HEK293 (cell line): ENCODE results near the gene CPT1C.

Experiments used
- CTCF ChIA-PET: fragments of 350-600 bp; formaldehyde crosslinking; extraction: SDS; loops from one replicate; lab custom pipeline; 2021; ENCODE audit warnings: antibody characterized with exemption; lab: Yijun Ruan, JAX
- POLR2A ChIA-PET: fragments of 300-600 bp; formaldehyde crosslinking; extraction: SDS; loops from one replicate; lab custom pipeline; 2020; ENCODE audit warnings: antibody characterized with exemption, inconsistent platforms; lab: Yijun Ruan, JAX
- H3K27ac ChIP-seq: fragments of 200-500 bp; sonication (Bioruptor generic); 2 replicates; pipeline ENCODE4 v1.5.1; 2014; ENCODE audit warnings: low read depth, low read length, control low read depth, inconsistent platforms; ENCODE audit errors: extremely low read depth
- H3K36me3 ChIP-seq, 2 experiments: fragments of 200-500 bp in 1 of 2; sonication (Bioruptor generic) in 1 of 2; 1 replicate in 1 of 2; 2 replicates in 1 of 2; pipeline ENCODE4 v1.5.1; 2014 to 2017; ENCODE audit warnings: inconsistent platforms in 2 of 2, low read length in 2 of 2; ENCODE audit not compliant: control insufficient read depth in 2 of 2, insufficient read depth in 1 of 2
- H3K4me1 ChIP-seq: fragments of 200-500 bp; sonication (Bioruptor generic); 2 replicates; pipeline ENCODE4 v1.5.1; 2014; ENCODE audit warnings: mild to moderate bottlenecking, low read length, inconsistent platforms; ENCODE audit not compliant: control insufficient read depth, insufficient read depth
- H3K4me3 ChIP-seq: 2 replicates; pipeline ENCODE4 v1.5.1; 2011; ENCODE audit warnings: low read depth, mild to moderate bottlenecking, control low read depth, low read length, moderate library complexity
- H3K9me3 ChIP-seq: fragments of 200-500 bp; sonication (Bioruptor generic); 2 replicates; pipeline ENCODE4 v1.5.1; 2014; ENCODE audit warnings: low read depth, low read length, inconsistent platforms; ENCODE audit not compliant: control insufficient read depth, insufficient read depth
- OSR2 ChIP-seq: fragments of 450-650 bp; formaldehyde crosslinking; IDR thresholded peaks from 2 replicates; pipeline ENCODE4 v1.5.1; 2016; ENCODE audit warnings: missing biosample characterization, missing genetic modification characterization
- OVOL3 ChIP-seq: fragments of 450-650 bp; formaldehyde crosslinking; IDR thresholded peaks from 2 replicates; pipeline ENCODE4 v1.5.1; 2016; ENCODE audit warnings: missing biosample characterization, missing genetic modification characterization
- PRDM10 ChIP-seq: fragments of 450-650 bp; formaldehyde crosslinking; IDR thresholded peaks from 2 replicates; pipeline ENCODE4 v1.5.1; 2016; ENCODE audit warnings: missing biosample characterization, missing genetic modification characterization
- ZIC2 ChIP-seq: fragments of 450-650 bp; formaldehyde crosslinking; IDR thresholded peaks from 2 replicates; pipeline ENCODE4 v1.5.1; 2016; ENCODE audit warnings: missing biosample characterization, missing genetic modification characterization
- ZNF10 ChIP-seq: fragments of 450-650 bp; formaldehyde crosslinking; IDR thresholded peaks from 2 replicates; pipeline ENCODE4 v1.5.1; 2017; ENCODE audit warnings: missing biosample characterization, missing genetic modification characterization
- ZNF221 ChIP-seq: fragments of 450-650 bp; formaldehyde crosslinking; IDR thresholded peaks from 2 replicates; pipeline ENCODE4 v1.5.1; 2017; ENCODE audit warnings: missing biosample characterization, missing genetic modification characterization, borderline replicate concordance
- ZNF274 ChIP-seq, 2 experiments: fragments of 200-500 bp in 1 of 2; fragments of 450-650 bp in 1 of 2; sonication (Bioruptor generic) in 1 of 2; formaldehyde crosslinking in 1 of 2; IDR thresholded peaks; 2 replicates each; pipeline versions ENCODE4 v1.5.1 to v1.6.1; 2014 to 2016; ENCODE audit warnings: borderline replicate concordance in 1 of 2, inconsistent platforms in 1 of 2, low read length in 1 of 2, missing biosample characterization in 1 of 2, missing genetic modification characterization in 1 of 2
- ZNF404 ChIP-seq: fragments of 450-650 bp; formaldehyde crosslinking; IDR thresholded peaks from 2 replicates; pipeline ENCODE4 v1.5.1; 2017; ENCODE audit warnings: missing biosample characterization, missing genetic modification characterization
- ZNF501 ChIP-seq: fragments of 450-650 bp; formaldehyde crosslinking; IDR thresholded peaks from 2 replicates; pipeline ENCODE4 v1.5.1; 2016; ENCODE audit warnings: missing biosample characterization, missing genetic modification characterization
- ZNF513 ChIP-seq: fragments of 450-650 bp; IDR thresholded peaks from 2 replicates; pipeline ENCODE4 v1.5.1; 2018; ENCODE audit warnings: missing biosample characterization, missing genetic modification characterization
- ZNF596 ChIP-seq: fragments of 450-650 bp; IDR thresholded peaks from 2 replicates; pipeline ENCODE4 v1.5.0; 2018; ENCODE audit warnings: missing biosample characterization, mild to moderate bottlenecking, missing genetic modification characterization, moderate library complexity
- ZNF639 ChIP-seq: fragments of 450-650 bp; formaldehyde crosslinking; IDR thresholded peaks from 2 replicates; pipeline ENCODE4 v1.5.1; 2016; ENCODE audit warnings: missing biosample characterization, missing genetic modification characterization
- TF ChIP-seq, protein P1 (sequence below): fragments of 450-650 bp; formaldehyde crosslinking; IDR thresholded peaks from 2 replicates; pipeline ENCODE4 v1.5.1; 2016; ENCODE audit warnings: missing biosample characterization, missing genetic modification characterization
- TF ChIP-seq, protein P2 (sequence below): fragments of 450-650 bp; formaldehyde crosslinking; conservative IDR thresholded peaks from 2 replicates; pipeline ENCODE4 v1.5.1; 2016; ENCODE audit warnings: low read depth, missing biosample characterization, missing genetic modification characterization

The CPT1C gene

DNA sequence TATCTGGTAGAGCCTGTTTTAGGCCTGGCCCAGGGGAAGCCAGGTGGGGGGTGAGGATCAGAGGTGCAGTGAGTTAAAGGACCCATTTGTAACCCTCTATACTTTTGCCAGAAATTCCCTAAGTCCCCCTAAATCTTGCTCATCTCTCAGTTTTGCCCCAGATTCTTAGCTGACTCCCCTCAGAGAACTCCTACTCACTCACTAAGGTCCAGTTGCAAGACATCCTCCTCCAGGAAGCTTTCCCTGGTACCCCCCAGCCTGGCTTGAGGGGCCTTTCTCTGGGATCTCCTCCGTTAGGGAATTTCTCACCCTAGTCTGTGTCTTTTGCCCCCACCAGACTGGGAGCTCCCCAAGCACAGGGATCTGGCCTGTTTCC lies 70.3 kb downstream of the CPT1C start:
- H3K36me3 ChIP-seq, result no peaks in the 10 kb centered on the region
- ChIA-PET CTCF (interaction anchor here (0.6 kb wide), 1 partner anchor 36 kb away, joined by 3 read pairs; no protein-coding TSS in a partner anchor), POLR2A (no interaction called here)
- no peaks in the 10 kb centered on the region for H3K9me3 ChIP-seq
- H3K4me1 ChIP-seq, result peaks cover 7% of the 10 kb centered on the region
- H3K27ac ChIP-seq, result no peak overlapping the region
- no peak overlapping the region for H3K4me3 ChIP-seq
- TF ChIP-seq ZNF596 (no peak), ZNF221 (no peak), ZNF10 (tag by site-specific recombination) (no peak), ZNF274 (IDR thresholded peaks at IDR 0.05; ENCODE audit: low read length) (no peak), ZNF274 (tag by site-specific recombination; IDR thresholded peaks at IDR 0.05; ENCODE audit: borderline replicate concordance) (peak; percentile 74; the same call in 1 of the 2 replicates)

GRCh38 chr19:49761625-49762311 lies 70.9 kb downstream of the CPT1C start:
- H3K27ac ChIP-seq, result no peak overlapping the region
- CTCF ChIA-PET, result interaction anchor here (0.6 to 1.0 kb wide), 2 partner anchors 10 to 35 kb away, joined by 3 read pairs; no protein-coding TSS in a partner anchor
- peaks cover 7% of the 10 kb centered on the region for H3K4me1 ChIP-seq
- no peaks in the 10 kb centered on the region for H3K9me3 ChIP-seq
- H3K4me3 ChIP-seq, result no peak overlapping the region
- POLR2A ChIA-PET, result no interaction called here
- TF ChIP-seq ZIC2 (tag by site-specific recombination) (peak; percentile 66), ZNF404 (tag by site-specific recombination) (no peak), ZNF501 (tag by site-specific recombination) (no peak), OSR2 (tag by site-specific recombination) (no peak)
- TF ChIP-seq, protein P1, sequence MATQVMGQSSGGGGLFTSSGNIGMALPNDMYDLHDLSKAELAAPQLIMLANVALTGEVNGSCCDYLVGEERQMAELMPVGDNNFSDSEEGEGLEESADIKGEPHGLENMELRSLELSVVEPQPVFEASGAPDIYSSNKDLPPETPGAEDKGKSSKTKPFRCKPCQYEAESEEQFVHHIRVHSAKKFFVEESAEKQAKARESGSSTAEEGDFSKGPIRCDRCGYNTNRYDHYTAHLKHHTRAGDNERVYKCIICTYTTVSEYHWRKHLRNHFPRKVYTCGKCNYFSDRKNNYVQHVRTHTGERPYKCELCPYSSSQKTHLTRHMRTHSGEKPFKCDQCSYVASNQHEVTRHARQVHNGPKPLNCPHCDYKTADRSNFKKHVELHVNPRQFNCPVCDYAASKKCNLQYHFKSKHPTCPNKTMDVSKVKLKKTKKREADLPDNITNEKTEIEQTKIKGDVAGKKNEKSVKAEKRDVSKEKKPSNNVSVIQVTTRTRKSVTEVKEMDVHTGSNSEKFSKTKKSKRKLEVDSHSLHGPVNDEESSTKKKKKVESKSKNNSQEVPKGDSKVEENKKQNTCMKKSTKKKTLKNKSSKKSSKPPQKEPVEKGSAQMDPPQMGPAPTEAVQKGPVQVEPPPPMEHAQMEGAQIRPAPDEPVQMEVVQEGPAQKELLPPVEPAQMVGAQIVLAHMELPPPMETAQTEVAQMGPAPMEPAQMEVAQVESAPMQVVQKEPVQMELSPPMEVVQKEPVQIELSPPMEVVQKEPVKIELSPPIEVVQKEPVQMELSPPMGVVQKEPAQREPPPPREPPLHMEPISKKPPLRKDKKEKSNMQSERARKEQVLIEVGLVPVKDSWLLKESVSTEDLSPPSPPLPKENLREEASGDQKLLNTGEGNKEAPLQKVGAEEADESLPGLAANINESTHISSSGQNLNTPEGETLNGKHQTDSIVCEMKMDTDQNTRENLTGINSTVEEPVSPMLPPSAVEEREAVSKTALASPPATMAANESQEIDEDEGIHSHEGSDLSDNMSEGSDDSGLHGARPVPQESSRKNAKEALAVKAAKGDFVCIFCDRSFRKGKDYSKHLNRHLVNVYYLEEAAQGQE (tag by site-specific recombination), result no peak
- H3K36me3 ChIP-seq, result no peaks in the 10 kb centered on the region

DNA sequence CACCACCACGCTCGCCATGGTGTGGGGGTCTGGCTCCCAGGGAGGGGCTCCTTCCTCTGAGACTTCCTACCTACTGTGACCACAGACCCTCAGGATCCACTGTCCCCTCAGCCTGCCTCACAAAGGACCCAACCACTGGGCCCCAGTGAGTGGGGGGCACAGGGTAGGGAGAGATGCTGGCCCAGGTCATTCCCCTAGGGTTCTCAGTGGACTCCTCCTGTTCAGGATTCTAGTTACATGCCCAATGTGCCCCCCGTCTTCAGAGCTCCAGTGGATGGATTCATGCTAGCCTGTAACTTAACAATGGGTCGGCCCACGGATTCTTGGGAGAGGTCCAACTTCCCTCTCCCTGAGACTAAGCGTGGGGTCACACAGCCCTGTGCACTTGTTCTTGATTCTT lies 72.3 kb downstream of the CPT1C start, which contains the start of gene TSKS:
TSKS (minus strand) TSS at position 77 of the 400 bp plus-strand sequence; CDS start at position 18, 59 bp downstream.
- Histone ChIP-seq H3K4me3 (no peak within 1 kb of the TSS), H3K27ac (no peak within 1 kb of the TSS), H3K9me3 (no peaks in the 10 kb centered on the region), H3K36me3 (no peaks in the 10 kb centered on the region), H3K4me1 (peaks cover 16% of the 10 kb centered on the region)
- POLR2A ChIA-PET, result no interaction called here
- TF ChIP-seq, protein P2, sequence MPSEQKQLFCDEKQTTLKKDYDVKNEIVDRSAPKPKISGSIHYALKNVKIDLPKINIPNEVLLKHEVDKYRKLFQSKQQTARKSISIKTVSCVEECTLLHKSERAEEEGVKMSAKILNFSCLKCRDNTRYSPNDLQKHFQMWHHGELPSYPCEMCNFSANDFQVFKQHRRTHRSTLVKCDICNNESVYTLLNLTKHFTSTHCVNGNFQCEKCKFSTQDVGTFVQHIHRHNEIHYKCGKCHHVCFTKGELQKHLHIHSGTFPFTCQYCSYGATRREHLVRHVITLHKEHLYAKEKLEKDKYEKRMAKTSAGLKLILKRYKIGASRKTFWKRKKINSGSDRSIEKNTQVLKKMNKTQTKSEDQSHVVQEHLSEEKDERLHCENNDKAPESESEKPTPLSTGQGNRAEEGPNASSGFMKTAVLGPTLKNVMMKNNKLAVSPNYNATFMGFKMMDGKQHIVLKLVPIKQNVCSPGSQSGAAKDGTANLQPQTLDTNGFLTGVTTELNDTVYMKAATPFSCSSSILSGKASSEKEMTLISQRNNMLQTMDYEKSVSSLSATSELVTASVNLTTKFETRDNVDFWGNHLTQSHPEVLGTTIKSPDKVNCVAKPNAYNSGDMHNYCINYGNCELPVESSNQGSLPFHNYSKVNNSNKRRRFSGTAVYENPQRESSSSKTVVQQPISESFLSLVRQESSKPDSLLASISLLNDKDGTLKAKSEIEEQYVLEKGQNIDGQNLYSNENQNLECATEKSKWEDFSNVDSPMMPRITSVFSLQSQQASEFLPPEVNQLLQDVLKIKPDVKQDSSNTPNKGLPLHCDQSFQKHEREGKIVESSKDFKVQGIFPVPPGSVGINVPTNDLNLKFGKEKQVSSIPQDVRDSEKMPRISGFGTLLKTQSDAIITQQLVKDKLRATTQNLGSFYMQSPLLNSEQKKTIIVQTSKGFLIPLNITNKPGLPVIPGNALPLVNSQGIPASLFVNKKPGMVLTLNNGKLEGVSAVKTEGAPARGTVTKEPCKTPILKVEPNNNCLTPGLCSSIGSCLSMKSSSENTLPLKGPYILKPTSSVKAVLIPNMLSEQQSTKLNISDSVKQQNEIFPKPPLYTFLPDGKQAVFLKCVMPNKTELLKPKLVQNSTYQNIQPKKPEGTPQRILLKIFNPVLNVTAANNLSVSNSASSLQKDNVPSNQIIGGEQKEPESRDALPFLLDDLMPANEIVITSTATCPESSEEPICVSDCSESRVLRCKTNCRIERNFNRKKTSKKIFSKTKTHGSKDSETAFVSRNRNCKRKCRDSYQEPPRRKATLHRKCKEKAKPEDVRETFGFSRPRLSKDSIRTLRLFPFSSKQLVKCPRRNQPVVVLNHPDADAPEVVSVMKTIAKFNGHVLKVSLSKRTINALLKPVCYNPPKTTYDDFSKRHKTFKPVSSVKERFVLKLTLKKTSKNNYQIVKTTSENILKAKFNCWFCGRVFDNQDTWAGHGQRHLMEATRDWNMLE (tag by site-specific recombination), result no peak
- peak; percentile 97 for TF ChIP-seq PRDM10 (tag by site-specific recombination)
- no peak for TF ChIP-seq ZNF639 (tag by site-specific recombination)
- TF ChIP-seq OVOL3, result no peak
- no peak for TF ChIP-seq ZNF513 (tag by site-specific recombination)
- CTCF ChIA-PET, result interaction anchor here (0.6 to 0.7 kb wide), 2 partner anchors 30 to 70 kb away, joined by 3 read pairs; no protein-coding TSS in a partner anchor
